GM12892 (cell line): Measurements from ENCODE around the gene RAPGEF5. TPM values are rescaled to one million over a fixed set of nuclear protein-coding genes. Genes with fewer than 3 reads are reported as not detected.
A peak's percentile ranks its signal among the peaks of the same experiment; 100 is the strongest.

ENCODE experiments used
- DNase-seq: peaks from one replicate; pipeline ENCODE4 v3.0.0; 2011; ENCODE audit not compliant: insufficient read length
- FAIRE-seq: peaks from 2 replicates; lab custom pipeline; 2011; peaks lifted over from hg19 to GRCh38; lab: Jason Lieb, UNC
- POLR2A ChIP-seq: IDR thresholded peaks from 2 replicates; pipeline ENCODE4 v1.6.1; 2011; ENCODE audit warnings: low read depth, low read length, control low read depth
- POLR2AphosphoS5 ChIP-seq: IDR thresholded peaks from 2 replicates; pipeline ENCODE4 v1.6.1; 2011; ENCODE audit warnings: low read depth, low read length, control low read depth
- TAF1 ChIP-seq: IDR thresholded peaks from 2 replicates; pipeline ENCODE4 v1.6.1; 2011; ENCODE audit warnings: low read depth, mild to moderate bottlenecking, control low read depth, low read length, borderline replicate concordance
- polyA plus RNA-seq: library from polyadenylated mRNA; unstranded; fragments of >200 nt; gene quantifications from one replicate; pipeline ENCODE4 v1.2.1, GENCODE V29; 2012; ENCODE audit warnings: missing spikeins, inconsistent platforms; ENCODE audit not compliant: missing spikeins

The RAPGEF5 gene
- 2.7 TPM for polyA plus RNA-seq

DNA sequence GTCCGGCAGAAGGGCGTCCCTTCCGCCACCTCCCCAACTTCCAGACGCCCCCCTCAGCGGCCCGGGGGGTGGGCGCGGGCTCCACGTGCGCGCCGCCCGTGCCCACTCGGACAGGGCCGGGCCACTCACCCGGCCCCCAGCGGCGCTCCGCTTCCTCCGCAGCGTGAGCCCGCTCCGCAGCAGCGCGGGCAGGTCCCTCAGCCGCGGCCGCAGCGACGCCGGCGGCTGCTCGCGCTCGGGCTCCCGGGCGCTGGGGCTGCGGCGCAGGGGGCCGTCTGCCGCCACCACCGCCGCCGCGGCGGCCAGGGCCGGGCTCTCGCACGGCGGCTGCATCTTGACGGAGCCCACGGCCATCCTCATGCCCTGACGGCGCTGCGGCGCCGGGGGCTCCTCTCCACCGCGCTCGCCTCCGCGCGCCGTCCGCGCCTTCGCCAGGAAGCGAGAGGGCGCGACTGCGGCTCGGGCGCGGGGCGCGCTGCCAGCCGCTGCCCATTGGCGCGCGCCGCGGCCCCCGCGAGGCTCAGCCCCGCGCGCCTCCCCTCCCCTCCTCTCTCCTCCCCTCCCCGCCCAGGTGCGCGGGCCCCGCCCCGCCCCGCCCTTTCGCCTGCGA, at the start of gene RAPGEF5:
Gene RAPGEF5 (minus strand): TSS at position 454 of the 610 bp plus-strand sequence. CDS start 94 bp downstream, at position 360.
- TF ChIP-seq POLR2AphosphoS5 (no peak), TAF1 (no peak), POLR2A (peak; percentile 19; the same call in 1 of the 2 replicates)
- peak; percentile 65 for DNase-seq
- FAIRE-seq, result peak; percentile 57

DNA sequence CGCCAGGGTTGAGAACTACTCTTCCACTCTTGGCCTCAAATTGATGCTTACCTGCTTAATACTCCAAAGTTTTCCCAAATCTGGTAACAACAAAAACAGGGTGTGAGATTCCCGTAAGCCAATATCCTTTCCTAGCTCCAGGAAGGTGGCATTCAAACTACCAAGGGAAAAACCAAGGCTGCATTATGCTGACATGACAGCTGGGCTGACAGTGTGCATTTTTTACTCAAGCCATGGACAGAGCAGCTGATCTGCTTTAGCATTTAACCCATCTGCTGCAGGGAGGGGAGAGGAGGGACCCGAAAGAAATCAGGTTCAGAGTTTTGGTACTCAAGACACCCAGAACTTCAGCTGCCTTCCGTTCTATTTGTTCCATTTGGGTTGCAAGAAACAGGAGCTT, 49.8 kb upstream of the RAPGEF5 start:
- FAIRE-seq, result no peak
- TF ChIP-seq TAF1 (no peak), POLR2A (no peak), POLR2AphosphoS5 (no peak)
- no peak for DNase-seq

DNA sequence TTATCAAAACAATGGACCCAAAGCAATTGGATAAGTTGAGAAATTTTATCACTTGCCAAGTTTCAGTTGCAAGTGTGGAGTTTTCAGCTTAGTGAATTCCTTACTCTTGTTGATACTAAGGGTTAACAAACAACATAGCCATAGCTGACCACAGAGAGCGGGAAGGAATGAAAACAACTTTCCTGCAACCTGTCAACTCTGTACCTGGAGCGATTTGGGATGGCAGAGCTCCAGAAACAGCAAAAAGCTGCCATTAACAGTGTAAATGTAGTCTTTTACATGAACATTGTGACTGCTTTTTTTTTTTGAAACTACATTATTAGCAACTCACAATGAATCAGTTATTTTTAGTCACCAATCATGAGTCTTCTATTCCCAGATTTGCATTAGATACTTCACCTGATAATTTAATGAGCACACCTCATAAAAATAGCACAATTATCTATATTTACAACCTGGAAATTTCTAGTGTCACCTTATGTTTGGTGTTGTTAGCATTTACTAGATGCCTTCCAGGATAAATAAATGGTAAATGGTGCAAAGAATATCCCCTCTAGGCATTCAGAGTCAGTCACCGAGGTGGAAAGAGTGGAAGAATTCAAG, 47.6 kb upstream of the RAPGEF5 start:
- no peak for DNase-seq
- TF ChIP-seq POLR2A (no peak), POLR2AphosphoS5 (no peak), TAF1 (no peak)
- FAIRE-seq, result no peak

DNA sequence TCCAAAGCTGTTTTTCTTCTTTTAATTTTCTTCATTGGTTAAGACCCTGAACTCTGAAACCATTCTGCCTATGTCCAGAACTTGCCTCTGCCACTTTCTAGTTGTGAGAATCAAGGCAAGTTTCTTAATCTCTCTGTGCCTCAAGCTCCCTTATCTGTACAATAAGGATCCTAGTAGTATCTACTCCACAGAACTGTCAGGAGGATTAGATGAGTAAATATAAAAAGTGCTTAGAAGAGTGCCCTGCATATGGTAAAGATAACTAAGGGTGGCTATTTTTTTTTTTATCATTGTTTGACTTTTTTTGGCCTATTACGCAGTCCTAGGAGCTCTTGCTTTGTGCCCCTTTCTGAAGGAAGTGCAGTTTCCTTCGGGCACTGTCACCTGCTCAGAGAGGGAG, 46.4 kb upstream of the RAPGEF5 start:
- TF ChIP-seq TAF1, result no peak
- no peak for TF ChIP-seq POLR2AphosphoS5
- TF ChIP-seq POLR2A, result no peak
- FAIRE-seq (no peak), DNase-seq (no peak)

- DNase-seq, result no peak
- TF ChIP-seq POLR2AphosphoS5 (no peak), TAF1 (no peak), POLR2A (no peak)
- FAIRE-seq, result peak; percentile 71
These were observed 45.3 kb upstream of the RAPGEF5 start for GRCh38 chr7:22402250-22402649.

GRCh38 chr7:22400936-22401553, 44.1 kb upstream of the RAPGEF5 start:
- DNase-seq, result no peak
- no peak for TF ChIP-seq POLR2AphosphoS5
- TF ChIP-seq POLR2A, result no peak
- no peak for TF ChIP-seq TAF1
- FAIRE-seq, result no peak

GRCh38 chr7:22400150-22400814, 43.3 kb upstream of the RAPGEF5 start:
- TF ChIP-seq POLR2A (no peak), POLR2AphosphoS5 (no peak), TAF1 (no peak)
- DNase-seq (no peak), FAIRE-seq (peak; percentile 5)

DNA sequence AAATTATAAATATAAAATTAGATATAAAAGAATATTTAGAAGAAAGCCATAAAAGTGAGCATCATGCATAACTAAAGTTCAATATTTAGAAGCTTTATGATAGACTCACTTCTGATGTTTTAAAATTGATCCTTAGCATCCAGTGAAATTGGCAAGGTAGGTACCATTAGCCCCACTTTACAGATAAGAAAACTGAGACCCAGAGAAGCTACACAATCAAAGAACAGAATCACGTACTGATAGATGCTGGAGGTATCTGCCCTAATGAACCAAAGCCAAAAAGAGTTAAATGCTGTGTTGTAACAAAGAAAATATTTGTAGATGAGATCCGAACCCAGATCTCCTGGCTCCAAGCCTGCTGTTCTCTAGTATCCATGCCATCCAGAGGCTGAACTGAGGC, 42.6 kb upstream of the RAPGEF5 start:
- TF ChIP-seq POLR2A, result no peak
- TF ChIP-seq TAF1, result no peak
- TF ChIP-seq POLR2AphosphoS5, result no peak
- FAIRE-seq (no peak), DNase-seq (no peak)

DNA sequence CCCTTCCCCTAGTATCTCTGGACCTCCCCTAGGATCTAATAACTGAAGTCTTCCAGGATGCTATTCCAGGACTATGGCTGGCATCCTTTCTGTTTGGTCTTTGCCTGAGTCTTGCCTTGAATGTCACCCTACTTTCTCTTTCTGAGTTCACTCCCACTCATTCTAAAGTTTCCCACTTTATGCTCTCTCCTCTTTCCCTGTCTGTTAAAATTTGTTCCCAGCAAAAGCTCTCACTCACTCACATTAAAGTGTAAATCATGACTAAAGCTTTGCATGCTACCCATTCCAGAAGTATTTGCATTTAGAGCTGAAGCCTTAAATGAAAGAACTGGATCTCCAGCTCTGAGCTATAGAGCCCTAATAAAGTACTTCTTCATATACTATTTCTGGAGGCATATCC, 42.1 kb upstream of the RAPGEF5 start:
- no peak for DNase-seq
- FAIRE-seq, result no peak
- no peak for TF ChIP-seq POLR2AphosphoS5
- no peak for TF ChIP-seq TAF1
- no peak for TF ChIP-seq POLR2A

- no peak for TF ChIP-seq POLR2AphosphoS5
- no peak for TF ChIP-seq POLR2A
- TF ChIP-seq TAF1, result no peak
- FAIRE-seq (no peak), DNase-seq (no peak)
These were observed 41.0 kb upstream of the RAPGEF5 start for GRCh38 chr7:22397981-22398380.

DNA sequence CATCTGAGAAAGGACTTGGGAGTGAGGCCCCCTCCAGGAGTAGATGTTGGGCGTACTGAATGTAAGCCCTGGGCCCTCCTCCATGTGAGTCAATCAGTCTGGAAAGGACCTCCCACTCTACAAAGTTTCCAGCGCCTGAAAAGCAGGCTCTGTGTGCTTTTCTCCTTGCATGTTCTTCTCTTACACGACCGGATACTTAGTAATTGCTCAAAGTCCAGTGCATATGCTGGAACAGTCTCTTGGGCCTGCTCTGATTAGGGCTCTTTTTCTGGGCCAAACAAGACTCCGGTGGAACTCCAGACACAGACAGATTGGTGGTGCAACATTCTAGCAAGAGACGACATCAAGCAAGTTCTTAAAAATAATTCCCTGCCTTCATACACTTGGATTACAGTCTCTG, 38.3 kb upstream of the RAPGEF5 start:
- TF ChIP-seq POLR2AphosphoS5 (no peak), POLR2A (no peak), TAF1 (no peak)
- DNase-seq, result no peak
- FAIRE-seq, result no peak
